HG02943 (cell line): ENCODE data around the gene NKAIN4.

Source experiments
- ATAC-seq: cut with Tn5 transposase; IDR thresholded peaks from one replicate; pipeline ENCODE4 v1.9.1; 2021; ENCODE audit warnings: mild to moderate bottlenecking, low read depth, moderate library complexity; ENCODE audit not compliant: unreplicated experiment

NKAIN4 gene

DNA sequence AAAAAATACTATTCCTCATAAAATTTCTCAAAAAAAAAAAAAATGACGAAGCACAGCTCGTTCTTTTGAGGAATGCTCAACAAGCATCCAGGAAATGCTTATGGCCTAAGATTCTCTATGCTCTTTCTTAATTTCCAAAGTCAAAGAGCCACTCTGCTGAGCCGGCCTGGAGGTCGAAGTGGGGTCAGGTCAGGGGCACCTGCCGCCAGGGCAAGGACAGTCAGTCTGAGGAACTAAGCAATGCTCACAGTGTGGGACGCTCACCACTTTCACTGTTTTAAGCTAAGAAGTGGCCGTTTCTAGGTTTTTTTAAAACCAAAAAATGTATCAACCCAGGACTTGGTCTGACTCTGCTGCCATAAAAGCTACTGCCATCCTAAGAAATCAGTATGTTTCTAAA is 55.7 kb downstream of the NKAIN4 start:
- no peak for ATAC-seq

GRCh38 chr20:63196768-63197470 is 57.3 kb downstream of the NKAIN4 start:
- no peak for ATAC-seq

- ATAC-seq, result no peak
Observed at GRCh38 chr20:63194797-63195173, 59.5 kb downstream of the NKAIN4 start.

DNA sequence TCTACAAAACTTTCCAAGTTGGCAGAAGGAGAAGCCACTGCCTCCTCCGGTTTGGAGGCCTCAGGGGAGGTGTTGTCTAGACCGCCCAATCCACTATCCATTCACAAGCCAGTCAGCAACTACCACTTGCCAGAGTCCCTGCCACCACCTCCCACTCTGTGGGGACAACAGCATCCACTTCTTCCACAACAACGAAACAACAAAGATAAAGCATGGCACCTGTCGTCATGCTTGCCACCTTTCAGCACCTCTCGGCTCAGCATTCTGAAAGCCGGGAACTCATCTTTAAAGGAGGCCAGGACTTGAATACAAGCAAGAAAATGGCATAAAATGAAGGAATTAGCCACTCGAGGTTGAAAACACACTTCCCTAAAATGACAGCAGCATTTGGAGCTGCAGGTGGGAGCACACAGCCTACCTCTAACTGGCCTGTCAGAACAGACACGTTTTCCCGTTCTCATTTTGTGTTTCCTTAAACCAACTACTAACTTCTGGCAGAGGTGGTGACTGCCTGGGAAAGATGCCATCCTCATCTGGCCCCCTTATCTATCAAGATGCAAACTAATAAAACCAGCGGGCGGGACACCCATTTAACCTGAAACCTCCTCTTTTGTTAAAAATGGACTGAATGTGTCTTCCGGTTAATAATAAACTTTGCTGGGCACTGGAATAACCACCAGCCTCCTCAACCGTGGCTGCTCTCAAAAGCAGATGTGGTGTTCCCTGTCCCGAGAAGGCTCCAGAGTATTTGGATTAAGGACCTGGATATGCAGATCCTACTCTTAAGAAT is 60.1 kb downstream of the NKAIN4 start:
- no peak for ATAC-seq

DNA sequence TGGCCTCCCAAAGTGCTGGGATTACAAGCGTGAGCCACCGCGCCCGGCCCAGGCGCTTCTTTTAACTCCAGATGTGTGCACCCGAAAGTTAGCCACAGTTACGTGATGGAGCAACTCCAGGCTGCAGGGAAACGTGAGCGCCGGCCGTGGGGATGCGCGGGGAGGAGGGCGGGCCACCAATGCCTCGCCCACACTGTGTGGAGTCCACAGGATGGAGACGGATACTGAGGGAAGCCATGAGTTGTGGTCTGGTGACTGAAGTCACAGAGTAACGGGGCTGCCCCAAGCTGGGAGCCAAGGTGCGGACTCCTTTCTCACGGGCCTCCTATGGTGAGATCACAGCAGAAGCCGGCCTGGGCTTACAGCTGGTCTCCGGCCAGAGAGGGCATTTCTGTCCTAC is 61.5 kb downstream of the NKAIN4 start:
- ATAC-seq, result no peak

DNA sequence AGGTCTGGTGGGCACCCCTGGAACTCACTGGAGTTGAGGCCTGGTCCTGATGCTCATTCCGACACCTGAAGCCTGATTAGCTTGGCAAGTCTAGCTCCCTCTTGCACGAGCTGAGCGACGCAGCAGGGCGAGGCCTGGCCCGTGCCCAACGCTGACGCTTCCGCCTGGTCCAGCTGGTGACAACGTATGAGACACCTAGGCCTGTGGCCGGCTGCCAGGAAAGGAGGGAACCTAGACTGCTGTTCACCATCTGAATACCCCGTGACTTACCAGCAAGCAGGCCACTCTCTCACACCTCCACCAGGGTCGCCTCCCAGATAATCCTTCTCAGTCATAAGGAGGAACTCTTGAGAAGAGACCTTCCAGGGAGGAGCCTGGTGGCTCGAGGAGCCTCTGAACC is 62.9 kb downstream of the NKAIN4 start:
- no peak for ATAC-seq

GRCh38 chr20:63190828-63191227 is 63.4 kb downstream of the NKAIN4 start:
- ATAC-seq, result no peak
